Endothelial cell of umbilical vein (primary cell): ENCODE data around the gene HBE1. TPM values are rescaled to one million over a fixed set of nuclear protein-coding genes. Genes with fewer than 3 reads are reported as not detected.

Source experiments
- BruUV-seq: library from RNA; stranded (reverse); fragments of 400-500 nt; replicated peaks from 2 replicates; lab custom pipeline; 2021; lab: Mats Ljungman, UMichigan
- CTCF ChIA-PET: fragments of 300-600, 350-600 bp; sonication (Branson Sonifier 250); formaldehyde crosslinking; loops from one replicate; lab custom pipeline; 2021; ENCODE audit warnings: antibody characterized with exemption, inconsistent platforms; lab: Charles Lee
- POLR2A ChIA-PET: fragments of 300-600, 350-600 bp; sonication (Branson Sonifier 250); formaldehyde crosslinking; loops from one replicate; lab custom pipeline; 2021; ENCODE audit warnings: antibody characterized with exemption, inconsistent platforms; lab: Charles Lee
- DNase-seq: peaks from one replicate; pipeline ENCODE4 v3.0.0-alpha.2; 2011; ENCODE audit warnings: low read depth, low spot score
- FAIRE-seq: peaks from 2 replicates; lab custom pipeline; 2011; peaks lifted over from hg19 to GRCh38; lab: Jason Lieb, UNC
- H2AFZ ChIP-seq: 2 replicates; pipeline ENCODE4 v1.6.0; 2012; ENCODE audit warnings: low read depth, low read length, control low read depth, inconsistent platforms
- H3K27ac ChIP-seq: 2 replicates; pipeline ENCODE4 v1.5.1; 2011; ENCODE audit warnings: low read depth, mild to moderate bottlenecking, control low read depth, low read length, moderate library complexity; ENCODE audit not compliant: insufficient read depth
- H3K27me3 ChIP-seq, 2 experiments: 2 replicates each; pipeline versions ENCODE4 v1.6.0 to v1.6.1; 2011; ENCODE audit warnings: low read length in 2 of 2, mixed read lengths in 1 of 2; ENCODE audit not compliant: control insufficient read depth in 2 of 2, insufficient read depth in 2 of 2
- H3K36me3 ChIP-seq, 2 experiments: 2 replicates in 1 of 2; 3 replicates in 1 of 2; pipeline ENCODE4 v1.5.1; 2011; ENCODE audit warnings: low read length in 2 of 2, mild to moderate bottlenecking in 1 of 2, moderate library complexity in 1 of 2; ENCODE audit not compliant: control insufficient read depth in 2 of 2, insufficient read depth in 2 of 2; ENCODE audit errors: extremely low read depth in 1 of 2
- H3K4me1 ChIP-seq: 3 replicates; pipeline ENCODE4 v1.5.1; 2011; ENCODE audit warnings: mild to moderate bottlenecking, low read length; ENCODE audit not compliant: control insufficient read depth, insufficient read depth; ENCODE audit errors: extremely low read depth
- H3K4me2 ChIP-seq: 2 replicates; pipeline ENCODE4 v1.6.1; 2011; ENCODE audit warnings: low read length, control low read depth, mixed read lengths; ENCODE audit not compliant: insufficient read depth
- H3K4me3 ChIP-seq, 3 experiments: fragments of 200-600 bp in 1 of 3; sonication (generic), shearing (Covaris generic) in 1 of 3; replicated peaks in 1 of 3; 2 replicates each; pipeline ENCODE4 v1.5.1; 2011 to 2016; ENCODE audit warnings: control low read depth in 3 of 3, low read length in 3 of 3, mild to moderate bottlenecking in 2 of 3, inconsistent platforms in 1 of 3, low read depth in 1 of 3, moderate library complexity in 1 of 3; ENCODE audit not compliant: insufficient read depth in 1 of 3
- H3K79me2 ChIP-seq: 2 replicates; pipeline ENCODE4 v1.6.0; 2012; ENCODE audit warnings: low read length, inconsistent platforms; ENCODE audit not compliant: control insufficient read depth, insufficient read depth
- H3K9ac ChIP-seq: replicated peaks from 2 replicates; pipeline ENCODE3; 2011; ENCODE audit warnings: low read length, control low read depth; ENCODE audit not compliant: insufficient read depth; ENCODE audit errors: extremely low read depth
- H3K9me1 ChIP-seq: replicated peaks from 3 replicates; pipeline ENCODE4 v1.6.0; 2011; ENCODE audit warnings: mild to moderate bottlenecking, low read length; ENCODE audit not compliant: control insufficient read depth, insufficient read depth; ENCODE audit errors: extremely low read depth
- H3K9me3 ChIP-seq: replicated peaks from 2 replicates; pipeline ENCODE4 v1.5.1; 2012; ENCODE audit warnings: low read length, inconsistent platforms; ENCODE audit not compliant: control insufficient read depth, insufficient read depth
- H4K20me1 ChIP-seq: replicated peaks from 2 replicates; pipeline ENCODE3; 2011; ENCODE audit warnings: mild to moderate bottlenecking, low read length; ENCODE audit not compliant: control insufficient read depth, insufficient read depth; ENCODE audit errors: extremely low read depth
- CTCF ChIP-seq, 2 donors: IDR thresholded peaks; 1 replicate in 1 of 2; 2 replicates in 1 of 2; pipeline ENCODE4 v1.5.1; 2011; ENCODE audit warnings: low read length in 2 of 2, mild to moderate bottlenecking in 2 of 2, moderate library complexity in 2 of 2, control low read depth in 1 of 2, inconsistent platforms in 1 of 2, low read depth in 1 of 2; ENCODE audit not compliant: insufficient read depth in 1 of 2; ENCODE audit errors: extremely low read depth in 1 of 2
- EZH2 ChIP-seq: IDR thresholded peaks from 2 replicates; pipeline ENCODE4 v1.6.1; 2012; ENCODE audit warnings: borderline replicate concordance, low read depth, mild to moderate bottlenecking, moderate library complexity, low read length, inconsistent platforms; ENCODE audit not compliant: severe bottlenecking
- FOS ChIP-seq: IDR thresholded peaks from 2 replicates; pipeline ENCODE4 v1.6.1; 2011; ENCODE audit warnings: mild to moderate bottlenecking, low read length, moderate library complexity, borderline replicate concordance; ENCODE audit not compliant: insufficient read depth
- GATA2 ChIP-seq: IDR thresholded peaks from 2 replicates; pipeline ENCODE4 v1.7.0; 2011; ENCODE audit warnings: low read depth, mild to moderate bottlenecking, moderate library complexity, mixed read lengths, low read length; ENCODE audit not compliant: insufficient read length, insufficient read depth
- JUN ChIP-seq: IDR thresholded peaks from 2 replicates; pipeline ENCODE4 v1.6.1; 2011; ENCODE audit warnings: borderline replicate concordance, low read depth; ENCODE audit not compliant: insufficient read length, insufficient read depth
- MYC ChIP-seq: IDR thresholded peaks from one replicate; pipeline ENCODE4 v1.6.1; 2011; ENCODE audit warnings: mild to moderate bottlenecking, low read depth, low read length
- POLR2A ChIP-seq: IDR thresholded peaks from 2 replicates; pipeline ENCODE4 v1.6.1; 2012; ENCODE audit warnings: low read depth, mild to moderate bottlenecking, control low read depth, low read length
- POLR2AphosphoS5 ChIP-seq: IDR thresholded peaks from 2 replicates; pipeline ENCODE4 v1.6.1; 2012; ENCODE audit warnings: low read depth, mild to moderate bottlenecking, control low read depth, low read length, moderate library complexity; ENCODE audit not compliant: insufficient read depth
- dilution Hi-C: fragments of 300-500 bp; cut with MboI; formaldehyde crosslinking; loops from one replicate; pipeline ENCODE4 v1.15.0; 2019; ENCODE audit warnings: low sequenced_read_pairs; ENCODE audit not compliant: extremely low pct_ligation_motif_present
- intact Hi-C: fragments of 100-400 bp; cut with micrococcal nuclease; formaldehyde crosslinking; loops from one replicate; pipeline ENCODE4 v1.10.0; 2022
- polyA plus RNA-seq, 4 experiments: library from polyadenylated mRNA; depleted of rRNA in 3 of 4; stranded (reverse) in 3 of 4; unstranded in 1 of 4; fragments of >200 nt; gene quantifications; 2 replicates each; pipeline versions ENCODE4 v1.2.1 to v1.2.3, GENCODE V29; 2011 to 2012; ENCODE audit warnings: missing spikeins in 1 of 4
- total RNA-seq: library from RNA; stranded (reverse); gene quantifications from 2 replicates; pipeline ENCODE4 v1.2.3, GENCODE V29; 2021
- TF ChIP-seq, protein P1 (sequence below): IDR thresholded peaks from 2 replicates; pipeline ENCODE4 v1.6.1; 2011; ENCODE audit not compliant: insufficient read depth, insufficient read length

The HBE1 gene
- total and polyA plus RNA-seq, 2 donors (not counting 3 experiments of a cell fraction or from before 2014, with no cell fraction given): 0.37 TPM; not detected in 1

DNA sequence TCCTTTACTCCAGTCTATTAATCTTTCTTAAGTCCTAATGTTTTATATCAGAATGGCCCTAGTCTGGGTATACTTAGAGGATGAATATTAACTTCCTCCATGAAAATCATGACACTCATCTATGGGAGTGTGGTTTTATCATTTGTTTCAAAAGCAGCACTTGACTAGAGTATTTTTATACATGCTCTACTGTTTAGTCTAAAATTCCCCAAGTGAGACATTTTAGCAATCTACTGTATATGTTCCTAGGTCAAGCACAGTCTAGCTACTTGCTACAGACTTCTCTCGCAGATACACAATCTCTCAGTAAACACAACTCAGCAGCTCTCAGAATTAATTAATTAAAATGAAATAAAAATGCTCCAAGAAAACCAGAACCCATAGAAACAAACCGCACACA is 39.9 kb downstream of the HBE1 start:
- H3K36me3 ChIP-seq: no peaks in the 10 kb centered on the region
- no peaks in the 10 kb centered on the region for H3K27me3 ChIP-seq
- no peak overlapping the region for H3K4me2 ChIP-seq
- FAIRE-seq (no peak), DNase-seq (no peak)
- dilution Hi-C loops: no loop called here
- no peak overlapping the region for H3K27ac ChIP-seq
- no peaks in the 10 kb centered on the region for H3K79me2 ChIP-seq
- intact Hi-C loops: no loop called here
- H3K9me1 ChIP-seq: no peaks in the 10 kb centered on the region
- H4K20me1 ChIP-seq: no peaks in the 10 kb centered on the region
- ChIA-PET CTCF (no interaction called here), POLR2A (no interaction called here)
- no peak overlapping the region for H2AFZ ChIP-seq
- no peak overlapping the region for H3K9ac ChIP-seq
- H3K4me3 ChIP-seq: no peak overlapping the region
- no peaks in the 10 kb centered on the region for H3K4me1 ChIP-seq
- no peaks in the 10 kb centered on the region for H3K9me3 ChIP-seq
- BruUV-seq: no TSS peak
- TF ChIP-seq EZH2: no peak
- no peak for TF ChIP-seq MYC
- TF ChIP-seq GATA2: no peak

GRCh38 chr11:5229356-5229755 is 40.4 kb downstream of the HBE1 start:
- Histone ChIP-seq H4K20me1 (no peaks in the 10 kb centered on the region), H3K4me1 (no peaks in the 10 kb centered on the region), H3K9me3 (no peaks in the 10 kb centered on the region), H3K79me2 (no peaks in the 10 kb centered on the region), H3K4me3 (no peak overlapping the region), H3K9me1 (no peaks in the 10 kb centered on the region), H3K27me3 (no peaks in the 10 kb centered on the region), H3K4me2 (no peak overlapping the region), H3K9ac (no peak overlapping the region), H2AFZ (no peak overlapping the region), H3K27ac (no peak overlapping the region), H3K36me3 (no peaks in the 10 kb centered on the region)
- TF ChIP-seq POLR2A (no peak), EZH2 (no peak), GATA2 (no peak), CTCF (IDR thresholded peaks at IDR 0.05; ENCODE audit: extremely low read depth in 1 of 2, insufficient read depth in 1 of 2, low read depth in 1 of 2, low read length in 2 of 2) (no peak), MYC (no peak), JUN (no peak), POLR2AphosphoS5 (no peak), FOS (no peak)
- TF ChIP-seq, protein P1, sequence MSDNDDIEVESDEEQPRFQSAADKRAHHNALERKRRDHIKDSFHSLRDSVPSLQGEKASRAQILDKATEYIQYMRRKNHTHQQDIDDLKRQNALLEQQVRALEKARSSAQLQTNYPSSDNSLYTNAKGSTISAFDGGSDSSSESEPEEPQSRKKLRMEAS: no peak
- FAIRE-seq: no peak
- BruUV-seq: no TSS peak
- ChIA-PET CTCF (no interaction called here), POLR2A (no interaction called here)
- dilution Hi-C loops: no loop called here
- DNase-seq: no peak
- intact Hi-C loops: no loop called here
